GOT3 (cell line): ENCODE measurements around the gene OR9K2.
"Not testable (repeated sequence)": the region's sequence is repeated elsewhere in the genome, so short reads cannot be mapped to it uniquely, and the experiment has no call there.

Experiments
- DNase-seq: peaks from one replicate; lab custom pipeline; 2025; ENCODE audit warnings: mixed read lengths; lab: John Stamatoyannopoulos, UW

OR9K2 gene, protein sequence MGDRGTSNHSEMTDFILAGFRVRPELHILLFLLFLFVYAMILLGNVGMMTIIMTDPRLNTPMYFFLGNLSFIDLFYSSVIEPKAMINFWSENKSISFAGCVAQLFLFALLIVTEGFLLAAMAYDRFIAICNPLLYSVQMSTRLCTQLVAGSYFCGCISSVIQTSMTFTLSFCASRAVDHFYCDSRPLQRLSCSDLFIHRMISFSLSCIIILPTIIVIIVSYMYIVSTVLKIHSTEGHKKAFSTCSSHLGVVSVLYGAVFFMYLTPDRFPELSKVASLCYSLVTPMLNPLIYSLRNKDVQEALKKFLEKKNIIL

DNA sequence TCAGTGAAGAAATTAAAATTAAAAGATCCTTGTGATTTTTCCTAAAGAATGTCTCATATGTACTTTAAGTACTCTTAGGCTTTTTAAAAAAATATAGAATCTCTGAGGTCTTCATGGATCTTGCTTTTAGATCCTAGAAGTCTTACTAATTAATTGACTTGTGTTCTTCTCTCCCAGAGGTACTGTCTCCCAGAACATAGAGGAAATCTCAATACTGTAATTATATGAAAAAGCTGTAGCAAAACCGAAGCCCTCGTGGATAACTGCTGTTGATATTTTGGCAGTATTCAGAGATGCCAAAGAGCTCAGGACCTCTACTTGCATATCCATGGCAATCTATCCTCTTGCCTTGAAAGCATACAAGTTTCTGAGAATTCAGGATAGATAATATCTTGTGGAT, at the start of gene OR9K2:
Gene OR9K2 (plus strand): TSS at position 301 of the 400 bp plus-strand sequence. CDS start 3,429 bp downstream, outside the sequence.
- no peak for DNase-seq

DNA sequence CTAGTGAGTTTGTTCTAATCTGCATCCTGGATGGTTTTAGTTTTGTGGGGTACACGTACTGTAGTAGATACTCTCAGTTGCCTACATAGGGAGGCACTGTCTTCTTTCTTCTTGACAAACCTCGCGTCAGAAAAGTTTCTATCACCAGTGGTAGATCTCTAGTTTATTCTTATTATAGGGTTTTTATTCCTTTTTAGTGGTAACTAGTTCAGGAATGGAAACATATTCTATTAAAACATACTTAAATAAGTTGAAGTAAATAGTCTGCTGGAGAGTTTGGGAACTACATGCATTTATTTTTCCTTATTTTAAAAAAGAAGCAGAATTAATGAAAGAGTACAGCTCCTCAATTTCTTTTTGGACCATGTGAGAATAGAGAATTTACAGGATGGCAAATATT, 33.6 kb upstream of the OR9K2 start:
- DNase-seq, result no peak

DNA sequence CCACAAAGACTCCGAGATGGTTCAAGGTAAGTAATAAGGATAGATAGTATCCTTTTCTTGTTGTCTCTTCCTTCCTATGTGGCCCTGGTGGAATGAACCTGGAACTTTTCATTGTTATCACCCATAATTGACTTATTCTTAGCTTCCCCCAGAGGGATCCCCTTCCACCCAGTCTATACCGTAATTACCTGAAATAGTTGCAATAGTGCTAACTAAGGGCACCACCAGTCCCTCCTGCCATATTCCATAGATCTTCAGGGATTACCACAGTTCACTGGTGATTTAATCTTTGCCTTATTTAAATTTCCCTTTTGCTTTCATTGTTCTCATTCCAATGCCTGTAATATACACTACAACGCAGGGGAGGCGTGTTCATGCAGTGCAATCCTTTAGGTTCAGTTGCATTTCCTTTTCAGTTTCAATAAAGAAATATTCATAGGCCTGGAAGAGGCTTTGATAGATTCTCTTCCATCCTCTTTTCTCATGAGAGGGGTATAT, 13.8 kb upstream of the OR9K2 start:
- no peak for DNase-seq

DNA sequence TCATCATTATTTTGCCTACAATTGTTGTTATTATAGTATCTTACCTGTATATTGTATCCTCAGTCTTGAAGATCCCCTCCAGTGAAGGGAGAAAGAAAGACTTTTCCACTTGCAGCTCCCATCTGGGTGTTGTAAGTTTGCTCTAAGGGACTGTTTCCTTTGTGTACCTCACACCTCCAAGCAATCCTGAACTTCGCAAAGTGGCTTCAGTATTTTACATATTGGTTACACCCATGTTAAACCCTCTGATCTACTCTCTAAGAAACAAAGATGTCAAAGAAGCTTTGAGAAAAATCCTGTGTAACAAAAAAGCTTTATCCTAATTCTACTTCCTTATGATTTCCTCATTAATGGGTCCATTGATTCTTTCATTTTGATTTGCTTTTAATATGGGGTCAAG, 10.1 kb upstream of the OR9K2 start:
- no peak for DNase-seq

DNA sequence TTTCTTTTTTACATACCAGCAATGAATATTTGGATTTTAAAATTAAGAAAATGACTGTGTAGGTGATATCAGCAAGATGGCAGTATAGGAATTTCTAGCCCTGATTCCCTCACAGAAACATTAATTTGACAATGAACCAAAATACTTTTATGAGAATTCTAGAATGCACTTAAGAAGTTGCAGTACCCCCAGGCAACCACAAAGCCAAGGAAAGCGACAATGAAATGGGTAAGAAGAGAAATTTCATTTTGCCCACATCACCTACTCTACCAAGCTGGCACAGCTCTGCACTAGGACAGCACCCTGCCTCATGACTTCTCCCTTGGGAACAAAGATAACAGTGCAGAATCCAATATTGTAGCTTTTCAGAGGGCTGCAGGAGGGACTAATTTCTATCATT, 6.6 kb downstream of the OR9K2 start:
- DNase-seq, result no peak

DNA sequence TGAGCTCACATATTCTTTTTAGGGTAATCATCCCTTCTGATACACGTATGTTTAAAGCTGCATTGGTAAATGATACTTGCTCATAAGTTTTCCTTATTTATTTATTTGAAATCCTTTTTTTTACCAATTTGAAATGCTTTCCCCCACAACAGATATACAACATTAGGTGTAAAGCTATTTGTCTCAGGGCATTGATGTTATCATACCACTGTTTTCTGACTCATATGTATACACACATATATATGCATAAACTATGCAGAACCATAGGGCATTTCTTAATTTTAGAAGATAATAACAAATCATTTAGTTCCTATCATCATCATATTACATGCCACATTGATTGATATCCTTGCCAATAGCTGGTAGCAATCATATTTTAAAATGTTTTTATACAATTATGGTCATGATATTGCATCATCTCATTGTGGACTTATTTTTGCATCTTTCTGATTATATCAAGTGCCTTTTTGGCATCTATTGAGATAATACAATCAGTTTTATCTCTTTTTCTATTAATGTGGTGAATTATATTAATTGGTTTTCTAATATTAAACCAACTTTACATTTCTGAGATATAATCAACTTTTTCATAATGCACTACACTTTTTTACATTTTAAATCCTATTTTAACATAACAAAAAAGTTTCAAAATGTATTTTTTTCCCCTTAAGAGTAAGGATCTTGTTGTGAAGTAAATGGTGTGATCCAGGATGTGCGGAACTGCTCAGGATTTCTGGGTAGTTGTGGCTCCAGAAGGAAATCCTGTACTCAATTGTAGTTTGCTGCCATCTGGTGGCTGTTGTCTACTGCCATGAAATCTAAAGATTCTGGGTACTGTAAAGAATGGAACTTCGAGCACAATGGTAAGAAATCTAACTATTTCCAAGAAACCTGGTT, 16.7 kb downstream of the OR9K2 start:
- DNase-seq, result no peak

DNA sequence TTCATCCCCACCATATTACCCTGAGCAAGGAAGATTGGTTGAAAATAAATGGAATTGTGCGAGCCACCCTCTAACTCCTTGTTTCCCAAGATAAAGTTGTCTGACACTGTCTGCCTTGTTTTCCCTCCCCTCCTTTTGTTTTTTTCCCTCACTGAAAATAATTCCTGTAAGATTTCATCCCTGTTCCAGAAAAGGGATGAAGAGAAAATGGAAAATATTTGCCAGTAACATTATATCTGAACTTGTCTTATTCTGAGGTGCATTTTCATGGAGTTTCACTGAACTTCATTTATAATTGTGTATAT, 17.3 kb downstream of the OR9K2 start:
- no peak for DNase-seq

DNA sequence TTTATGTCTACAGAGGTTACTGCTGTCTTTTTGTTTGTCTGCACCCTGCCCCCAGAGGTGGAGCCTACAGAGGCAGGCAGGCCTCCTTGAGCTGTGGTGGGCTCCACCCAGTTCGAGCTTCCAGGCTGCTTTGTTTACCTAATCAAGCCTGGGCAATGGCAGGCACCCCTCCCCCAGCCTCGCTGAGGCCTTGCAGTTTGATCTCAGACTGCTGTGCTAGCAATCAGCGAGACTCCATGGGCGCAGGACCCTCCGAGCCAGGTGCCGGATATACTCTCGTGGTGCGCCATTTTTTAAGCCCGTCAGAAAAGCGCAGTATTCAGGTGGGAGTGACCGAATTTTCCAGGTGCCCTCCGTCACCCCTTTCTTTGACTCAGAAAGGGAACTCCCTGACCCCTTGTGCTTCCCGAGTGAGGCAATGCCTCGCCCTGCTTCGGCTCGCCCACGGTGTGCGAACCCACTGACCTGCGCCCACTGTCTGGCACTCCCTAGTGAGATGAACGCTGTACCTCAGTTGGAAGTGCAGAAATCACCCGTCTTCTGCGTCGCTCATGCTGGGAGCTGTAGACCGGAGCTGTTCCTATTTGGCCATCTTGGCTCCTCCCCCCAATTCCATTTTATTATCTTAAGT, 40.9 kb downstream of the OR9K2 start:
- DNase-seq, result not testable (repeated sequence)

DNA sequence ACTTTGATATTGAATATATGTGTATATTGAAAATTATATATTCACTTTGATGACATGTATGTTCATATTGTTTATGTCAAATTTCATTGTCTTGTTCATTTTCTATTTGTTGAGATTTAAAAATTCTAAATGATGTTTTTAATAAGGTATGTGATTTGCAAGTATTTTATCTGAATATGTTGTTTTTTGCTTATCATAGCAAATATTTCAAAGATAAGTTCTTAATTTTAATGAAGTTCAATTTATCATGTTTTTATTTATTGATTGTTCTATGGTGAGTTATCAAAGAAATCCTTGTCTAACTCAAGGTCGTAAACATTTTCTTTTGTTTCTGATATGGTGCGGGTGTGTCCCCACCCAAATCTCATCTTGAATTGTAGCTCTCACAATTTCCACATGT, 45.2 kb downstream of the OR9K2 start:
- DNase-seq, result no peak

DNA sequence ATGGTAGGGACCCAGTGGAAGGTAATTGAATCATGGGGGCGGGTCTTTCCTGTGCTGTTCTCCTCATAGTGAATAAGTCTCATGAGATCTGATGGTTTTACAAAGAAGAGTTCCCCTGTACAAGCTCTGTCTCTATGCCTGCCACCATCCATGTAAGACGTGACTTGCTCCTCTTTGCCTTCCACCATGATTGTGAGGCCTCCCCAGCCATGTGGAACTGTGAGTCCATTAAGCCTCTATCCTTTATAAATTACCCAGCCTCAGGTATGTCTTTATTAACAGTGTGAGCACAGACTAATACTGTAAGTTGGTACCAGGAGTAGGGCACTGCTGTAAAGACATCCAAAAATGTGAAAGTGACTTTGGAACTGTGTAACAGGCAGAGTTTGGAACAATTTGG, 45.6 kb downstream of the OR9K2 start:
- DNase-seq, result not testable (repeated sequence)

DNA sequence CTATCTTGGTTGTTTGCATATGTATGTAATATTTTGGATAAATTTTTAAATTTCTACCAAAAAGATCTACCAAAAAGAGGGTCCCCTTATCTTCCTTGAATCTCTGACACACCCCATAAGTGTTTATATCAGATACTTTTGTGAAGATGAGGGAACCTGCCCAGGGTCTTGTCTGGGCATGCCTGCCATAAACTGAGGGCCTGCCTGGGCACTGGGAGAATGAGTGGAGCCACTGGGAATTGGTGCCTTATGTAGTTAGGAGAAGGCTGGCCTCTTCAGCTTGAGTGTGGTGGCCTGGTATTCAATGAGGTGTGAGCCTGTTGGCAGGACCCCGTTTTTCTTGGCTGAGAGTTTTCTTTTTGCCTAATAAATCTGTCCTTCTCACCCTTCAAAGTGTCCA, 46.5 kb downstream of the OR9K2 start:
- no peak for DNase-seq

DNA sequence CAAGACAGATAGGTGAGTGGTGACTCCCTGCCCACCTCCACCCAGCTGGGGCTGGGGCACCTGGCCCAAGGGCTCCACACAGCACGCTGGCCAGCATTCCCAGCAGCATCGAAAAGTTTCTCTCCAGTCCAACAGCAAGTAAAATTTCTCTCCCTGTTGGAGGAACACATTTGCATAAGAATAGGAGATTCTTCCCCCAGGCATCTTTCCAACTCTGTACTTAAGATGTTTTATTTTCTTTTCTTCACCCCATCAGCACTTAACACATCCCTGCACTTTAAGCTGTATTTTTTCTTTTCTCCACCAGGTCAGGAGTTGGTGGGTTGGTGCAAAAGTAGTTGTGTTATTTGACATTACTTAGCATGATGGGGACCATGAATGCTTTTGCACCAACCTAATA, 47.2 kb downstream of the OR9K2 start:
- no peak for DNase-seq
